Astrocyte of the cerebellum (primary cell): ENCODE data around the gene FBXO3.

ENCODE experiments used
- DNase-seq: peaks from one replicate; pipeline ENCODE4 v3.0.0-alpha.2; 2011; ENCODE audit warnings: low read depth
- H3K4me3 ChIP-seq: 2 replicates; pipeline ENCODE4 v1.5.1; 2011; ENCODE audit warnings: mild to moderate bottlenecking, low read depth, low read length, moderate library complexity
- in situ Hi-C: cut with HindIII; loops from 2 replicates; pipeline ENCODE4 v1.10.0; 2017; ENCODE audit warnings: low sequenced_read_pairs
- TF ChIP-seq, protein P1 (sequence below): IDR thresholded peaks from 2 replicates; pipeline ENCODE4 v1.5.1; 2012; ENCODE audit warnings: low read length, low read depth, moderate library complexity, mild to moderate bottlenecking; ENCODE audit errors: missing control alignments

FBXO3 gene

DNA sequence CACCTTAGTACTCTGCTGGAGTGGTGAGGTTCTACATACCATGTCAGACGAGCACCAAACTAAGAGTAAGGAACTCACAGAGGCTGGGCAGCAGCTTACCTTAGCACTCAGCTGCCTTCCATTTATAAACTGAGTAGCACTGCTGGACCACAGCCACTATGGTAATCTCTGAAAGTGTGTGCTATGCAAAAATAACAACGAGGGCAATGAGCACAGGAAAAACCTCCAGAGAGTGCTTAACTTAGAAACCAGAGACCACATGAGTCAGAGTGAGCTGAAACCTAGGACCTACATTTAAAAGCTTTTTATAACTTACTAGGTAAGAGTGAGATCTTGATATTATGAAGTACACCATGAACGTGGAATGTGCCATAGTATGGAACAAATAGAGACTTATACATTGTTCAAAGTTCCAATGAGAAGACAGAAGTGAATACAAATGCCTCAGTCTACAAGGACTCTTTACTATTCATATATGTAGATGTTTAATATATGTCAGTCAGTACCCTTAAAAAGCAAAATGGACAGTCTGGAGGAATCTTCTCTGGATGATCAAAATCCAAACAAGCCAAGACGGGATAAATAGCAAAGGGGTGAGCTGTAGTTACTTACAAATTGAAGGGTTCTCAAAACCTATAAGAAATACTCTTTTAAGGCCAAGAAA lies 20.9 kb downstream of the FBXO3 start:
- DNase-seq, result peak; percentile 78
- in situ Hi-C loops, result no loop called here
- TF ChIP-seq, protein P1, sequence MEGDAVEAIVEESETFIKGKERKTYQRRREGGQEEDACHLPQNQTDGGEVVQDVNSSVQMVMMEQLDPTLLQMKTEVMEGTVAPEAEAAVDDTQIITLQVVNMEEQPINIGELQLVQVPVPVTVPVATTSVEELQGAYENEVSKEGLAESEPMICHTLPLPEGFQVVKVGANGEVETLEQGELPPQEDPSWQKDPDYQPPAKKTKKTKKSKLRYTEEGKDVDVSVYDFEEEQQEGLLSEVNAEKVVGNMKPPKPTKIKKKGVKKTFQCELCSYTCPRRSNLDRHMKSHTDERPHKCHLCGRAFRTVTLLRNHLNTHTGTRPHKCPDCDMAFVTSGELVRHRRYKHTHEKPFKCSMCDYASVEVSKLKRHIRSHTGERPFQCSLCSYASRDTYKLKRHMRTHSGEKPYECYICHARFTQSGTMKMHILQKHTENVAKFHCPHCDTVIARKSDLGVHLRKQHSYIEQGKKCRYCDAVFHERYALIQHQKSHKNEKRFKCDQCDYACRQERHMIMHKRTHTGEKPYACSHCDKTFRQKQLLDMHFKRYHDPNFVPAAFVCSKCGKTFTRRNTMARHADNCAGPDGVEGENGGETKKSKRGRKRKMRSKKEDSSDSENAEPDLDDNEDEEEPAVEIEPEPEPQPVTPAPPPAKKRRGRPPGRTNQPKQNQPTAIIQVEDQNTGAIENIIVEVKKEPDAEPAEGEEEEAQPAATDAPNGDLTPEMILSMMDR, result no peak

GRCh38 chr11:33751878-33752277 lies 22.4 kb downstream of the FBXO3 start:
- no peak for DNase-seq
- in situ Hi-C loops, result no loop called here
- H3K4me3 ChIP-seq, result no peak overlapping the region
- TF ChIP-seq, protein P1, result no peak

More for the DNA sequence above, 20.9 kb downstream of the FBXO3 start:
- no peak overlapping the region for H3K4me3 ChIP-seq

GRCh38 chr11:33747979-33748378 lies 26.3 kb downstream of the FBXO3 start:
- DNase-seq, result peak; percentile 55
- no peak overlapping the region for H3K4me3 ChIP-seq
- in situ Hi-C loops, result no loop called here
- TF ChIP-seq, protein P1, result no peak

- no peak for DNase-seq
- in situ Hi-C loops, result no loop called here
- TF ChIP-seq, protein P1, result no peak
- H3K4me3 ChIP-seq, result no peak overlapping the region
These were observed 31.0 kb downstream of the FBXO3 start for GRCh38 chr11:33743291-33743690.

DNA sequence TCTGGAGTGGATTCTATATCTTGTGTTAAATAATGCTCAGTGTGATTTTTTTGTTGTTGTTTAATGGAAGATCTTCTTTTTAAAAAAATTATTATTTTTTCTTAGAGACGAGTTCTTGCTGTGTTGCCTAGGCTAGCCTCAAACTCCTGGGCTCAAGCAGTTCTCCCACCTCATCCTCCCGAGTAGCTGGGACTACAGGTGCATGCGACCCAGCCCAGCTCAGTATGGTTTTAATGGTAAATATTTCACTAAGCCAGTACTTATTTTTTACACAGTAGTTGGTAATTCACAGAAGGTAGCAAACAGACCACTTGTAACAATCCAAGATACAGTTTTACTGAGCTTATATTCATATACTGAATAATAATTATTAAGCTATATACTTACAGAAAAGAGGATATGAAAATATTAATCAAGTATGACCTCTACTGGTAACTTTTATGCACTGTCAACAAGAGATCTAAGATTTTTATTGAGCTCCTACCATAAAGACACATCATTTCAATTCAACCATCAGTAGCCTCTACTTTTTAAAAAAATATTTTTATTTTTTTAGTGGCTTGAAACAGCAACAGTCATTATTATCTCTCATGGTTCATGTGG lies 32.0 kb downstream of the FBXO3 start:
- DNase-seq, result no peak
- H3K4me3 ChIP-seq, result no peak overlapping the region
- in situ Hi-C loops, result no loop called here
- TF ChIP-seq, protein P1, result peak; percentile 16

DNA sequence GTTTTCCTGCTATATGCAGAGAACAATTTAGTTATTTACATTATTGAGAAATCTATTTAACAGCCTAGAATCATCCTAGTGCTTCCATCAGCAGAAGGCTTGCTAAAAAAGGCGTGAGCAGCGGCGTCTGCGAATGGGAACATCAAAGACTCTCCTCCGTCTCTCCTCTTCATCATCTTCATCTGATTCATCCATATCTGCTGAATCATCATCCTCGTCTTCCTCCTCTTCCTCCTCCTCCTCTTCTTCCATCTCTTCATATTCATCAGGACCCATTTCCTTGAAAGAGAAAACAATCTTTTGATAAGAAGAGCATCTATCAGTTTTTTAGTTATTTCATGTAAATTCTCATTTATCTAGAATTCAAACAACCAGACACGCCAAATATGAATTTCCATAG lies 32.5 kb downstream of the FBXO3 start:
- in situ Hi-C loops, result no loop called here

More for the DNA sequence above, 32.5 kb downstream of the FBXO3 start:
- DNase-seq, result no peak
- TF ChIP-seq, protein P1, result no peak
- no peak overlapping the region for H3K4me3 ChIP-seq
